Left lung (tissue), 10 donors: Measurements from ENCODE around the gene NKX3-2. TPM values are rescaled to one million over a fixed set of nuclear protein-coding genes. Genes with fewer than 3 reads are reported as not detected.

ENCODE experiments used
- ATAC-seq: fragments of 200-7000 bp; cut with Tn5 transposase; one replicate; pipeline ENCODE4 v1.9.1; 2020; ENCODE audit warnings: moderate library complexity
- DNase-seq, 4 donors: peaks; one replicate each; pipeline ENCODE4 v3.0.0-alpha.2; 2013 to 2020
- H3K27ac ChIP-seq, 2 donors: fragments of 200-600 bp; sonication (generic) in 1 of 2; one replicate each; pipeline versions ENCODE4 v1.5.0 to v1.8.0; 2020 to 2021
- H3K27me3 ChIP-seq, 2 donors: fragments of 200-600 bp; sonication (generic) in 1 of 2; one replicate each; pipeline versions ENCODE4 v1.5.0 to v1.8.0; 2020 to 2021
- H3K36me3 ChIP-seq, 2 donors: fragments of 200-600 bp; sonication (generic) in 1 of 2; one replicate each; pipeline versions ENCODE4 v1.5.0 to v1.8.0; 2020 to 2021
- H3K4me1 ChIP-seq, 2 donors: fragments of 200-600 bp; one replicate each; pipeline ENCODE4 v1.8.0; 2021
- H3K4me3 ChIP-seq, 2 donors: fragments of 200-600 bp; sonication (generic) in 1 of 2; one replicate each; pipeline versions ENCODE4 v1.5.0 to v1.8.0; 2020 to 2021; ENCODE audit warnings: mild to moderate bottlenecking in 1 of 2
- H3K9me3 ChIP-seq, 2 donors: fragments of 200-600 bp; sonication (generic) in 1 of 2; one replicate each; pipeline versions ENCODE4 v1.5.0 to v1.8.0; 2020 to 2021
- CTCF ChIP-seq, 2 donors: fragments of 200-600 bp; sonication (generic) in 1 of 2; IDR thresholded peaks; one replicate each; pipeline versions ENCODE4 v1.5.0 to v1.8.0; 2021; ENCODE audit warnings: antibody characterized with exemption in 2 of 2
- intact Hi-C, 2 donors: fragments of 100-400 bp; cut with DNase I; formaldehyde crosslinking; loops; one replicate each; pipeline versions ENCODE4 v1.11.2 to v1.14.2; 2022
- polyA plus RNA-seq, 6 donors: library from polyadenylated mRNA; unstranded; fragments of 120-200 nt; gene quantifications; one replicate each; pipeline ENCODE4 v1.2.1, GENCODE V29; 2013; ENCODE audit not compliant: insufficient read length in 6 of 6
- total RNA-seq, 2 donors: library from RNA; stranded (reverse); fragmentation: NEBNext Ultra II Directional; extraction: Animal tissue kit (Norgen Biotek cat#: 25700); gene quantifications; one replicate each; pipeline ENCODE4 v1.2.1, GENCODE V29; 2021
- donor health status: DM: no; HTN: yes; CAD: no.
- donor health status: DM: no; HTN: no; CAD: no.

Gene NKX3-2
- total and polyA plus RNA-seq, 8 donors, result 0.09 to 0.44 (median 0.13) TPM; not detected in 3

- intact Hi-C loops, result no loop called here
- Histone ChIP-seq H3K4me1 (peaks cover 0 to 16% of the 10 kb centered on the region in 2 donors), H3K27ac (no peak overlapping the region), H3K27me3 (peaks cover 98 to 100% of the 10 kb centered on the region in 2 donors), H3K4me3 (no peak overlapping the region), H3K36me3 (no peaks in the 10 kb centered on the region), H3K9me3 (no peaks in the 10 kb centered on the region)
- ATAC-seq, result no peak
- TF ChIP-seq CTCF (IDR thresholded peaks at IDR 0.05), result no peak
- DNase-seq, result no peak
Measured at GRCh38 chr4:13537011-13537831, 7.1 kb downstream of the NKX3-2 start.

- H3K36me3 ChIP-seq, result no peaks in the 10 kb centered on the region
Measured at GRCh38 chr4:13536607-13537006, 7.7 kb downstream of the NKX3-2 start.

GRCh38 chr4:13535708-13536361 is 8.5 kb downstream of the NKX3-2 start:
- no peak for TF ChIP-seq CTCF (IDR thresholded peaks at IDR 0.05)
- Histone ChIP-seq H3K27ac (no peak overlapping the region), H3K4me1 (peaks cover 0 to 16% of the 10 kb centered on the region in 2 donors), H3K4me3 (no peak overlapping the region), H3K36me3 (no peaks in the 10 kb centered on the region), H3K9me3 (no peaks in the 10 kb centered on the region), H3K27me3 (peaks cover 98 to 100% of the 10 kb centered on the region in 2 donors)
- intact Hi-C loops, result no loop called here
- DNase-seq, result no peak
- ATAC-seq, result no peak

More at GRCh38 chr4:13536607-13537006, 7.7 kb downstream of the NKX3-2 start:
- Histone ChIP-seq H3K4me1 (peaks cover 0 to 10% of the 10 kb centered on the region in 2 donors), H3K4me3 (no peak overlapping the region), H3K9me3 (no peaks in the 10 kb centered on the region), H3K27ac (no peak overlapping the region), H3K27me3 (peaks cover 98 to 100% of the 10 kb centered on the region in 2 donors)
- no peak for TF ChIP-seq CTCF (IDR thresholded peaks at IDR 0.05)
- intact Hi-C loops, result no loop called here
- DNase-seq, result no peak
- no peak for ATAC-seq

GRCh38 chr4:13535118-13535517 is 9.2 kb downstream of the NKX3-2 start:
- DNase-seq (no peak), ATAC-seq (no peak)
- Histone ChIP-seq H3K9me3 (no peaks in the 10 kb centered on the region), H3K4me3 (no peak overlapping the region), H3K4me1 (peaks cover 0 to 17% of the 10 kb centered on the region in 2 donors), H3K36me3 (no peaks in the 10 kb centered on the region), H3K27ac (no peak overlapping the region), H3K27me3 (peaks cover 98 to 100% of the 10 kb centered on the region in 2 donors)
- intact Hi-C loops, result no loop called here
- TF ChIP-seq CTCF (IDR thresholded peaks at IDR 0.05), result no peak
